Measurements from ENCODE around the gene AHCYL1.

The AHCYL1 gene

DNA sequence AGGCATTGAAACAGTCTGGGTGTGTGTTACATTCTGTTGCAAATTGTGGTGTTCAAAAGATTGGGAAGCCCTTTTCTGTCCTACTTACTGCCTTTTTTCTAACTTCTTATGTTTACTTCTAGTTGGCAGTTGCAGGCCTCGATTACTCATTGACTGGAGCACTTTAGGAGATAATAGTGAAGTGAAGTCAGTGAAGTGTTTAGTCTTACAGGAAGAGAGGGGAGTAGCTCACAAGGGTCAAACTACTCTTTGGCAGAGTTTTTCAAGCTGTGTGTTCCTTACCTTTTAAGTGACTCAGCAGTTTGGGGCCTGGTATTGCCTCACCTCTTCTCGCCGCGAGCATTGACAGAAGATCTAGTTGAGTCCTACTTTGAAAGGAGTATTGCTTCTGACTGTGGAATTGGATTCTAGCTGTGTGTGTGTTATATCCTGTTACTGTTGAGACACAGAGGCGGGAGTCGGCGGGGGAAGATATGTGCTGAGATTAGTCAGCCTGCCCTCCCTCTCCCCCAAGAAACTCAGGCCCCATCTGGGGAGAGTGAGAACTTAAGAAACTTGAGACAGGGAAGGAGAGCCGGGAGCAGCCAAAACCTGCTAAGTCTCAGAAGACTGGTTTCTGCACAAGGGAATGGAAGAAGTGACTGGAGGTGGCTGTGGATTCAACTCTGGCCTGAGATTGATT, 19.3 kb downstream of the AHCYL1 start:
- peak overlapping the region; percentile 3 to 4 for H3K4me3 ChIP-seq (replicated peaks in 1 of 2; ENCODE audit: low read depth in 2 of 2, low read length in 2 of 2)
- peak; percentile 98 for DNase-seq (ENCODE audit: low read depth in 2 of 2)
- TF ChIP-seq, protein P1, sequence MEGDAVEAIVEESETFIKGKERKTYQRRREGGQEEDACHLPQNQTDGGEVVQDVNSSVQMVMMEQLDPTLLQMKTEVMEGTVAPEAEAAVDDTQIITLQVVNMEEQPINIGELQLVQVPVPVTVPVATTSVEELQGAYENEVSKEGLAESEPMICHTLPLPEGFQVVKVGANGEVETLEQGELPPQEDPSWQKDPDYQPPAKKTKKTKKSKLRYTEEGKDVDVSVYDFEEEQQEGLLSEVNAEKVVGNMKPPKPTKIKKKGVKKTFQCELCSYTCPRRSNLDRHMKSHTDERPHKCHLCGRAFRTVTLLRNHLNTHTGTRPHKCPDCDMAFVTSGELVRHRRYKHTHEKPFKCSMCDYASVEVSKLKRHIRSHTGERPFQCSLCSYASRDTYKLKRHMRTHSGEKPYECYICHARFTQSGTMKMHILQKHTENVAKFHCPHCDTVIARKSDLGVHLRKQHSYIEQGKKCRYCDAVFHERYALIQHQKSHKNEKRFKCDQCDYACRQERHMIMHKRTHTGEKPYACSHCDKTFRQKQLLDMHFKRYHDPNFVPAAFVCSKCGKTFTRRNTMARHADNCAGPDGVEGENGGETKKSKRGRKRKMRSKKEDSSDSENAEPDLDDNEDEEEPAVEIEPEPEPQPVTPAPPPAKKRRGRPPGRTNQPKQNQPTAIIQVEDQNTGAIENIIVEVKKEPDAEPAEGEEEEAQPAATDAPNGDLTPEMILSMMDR (IDR thresholded peaks at IDR 0.05; ENCODE audit: low read depth, low read length), result no peak

- H3K4me3 ChIP-seq (replicated peaks in 1 of 2; ENCODE audit: low read depth in 2 of 2, low read length in 2 of 2), result peak overlapping the region in 1 of 2 donors; percentile 27
- DNase-seq (ENCODE audit: low read depth in 2 of 2), result no peak
- TF ChIP-seq, protein P1 (IDR thresholded peaks at IDR 0.05; ENCODE audit: low read depth, low read length), result no peak
Observed at GRCh38 chr1:110004583-110004982, 20.0 kb downstream of the AHCYL1 start.

DNA sequence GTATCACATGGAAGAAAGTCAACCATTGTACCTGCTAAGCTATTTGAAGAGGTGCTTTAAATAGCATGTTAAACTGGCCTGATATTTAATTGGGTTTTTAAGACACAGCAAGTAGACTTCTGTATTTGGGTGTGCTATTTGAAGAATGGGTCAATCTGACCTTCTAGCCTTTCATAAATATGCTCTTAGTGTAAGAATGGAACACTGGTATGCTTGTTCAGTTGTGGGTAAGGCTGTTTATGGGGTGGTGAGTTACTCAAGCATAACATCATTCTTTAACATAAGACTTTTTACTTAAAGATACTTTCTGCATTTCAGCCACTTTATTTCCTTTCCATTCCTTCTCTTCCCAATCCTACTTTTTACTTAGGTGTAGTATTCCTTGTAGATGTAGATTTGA, 21.4 kb downstream of the AHCYL1 start:
- peak in 1 of 2 donors; percentile 38 for DNase-seq (ENCODE audit: low read depth in 2 of 2)

DNA sequence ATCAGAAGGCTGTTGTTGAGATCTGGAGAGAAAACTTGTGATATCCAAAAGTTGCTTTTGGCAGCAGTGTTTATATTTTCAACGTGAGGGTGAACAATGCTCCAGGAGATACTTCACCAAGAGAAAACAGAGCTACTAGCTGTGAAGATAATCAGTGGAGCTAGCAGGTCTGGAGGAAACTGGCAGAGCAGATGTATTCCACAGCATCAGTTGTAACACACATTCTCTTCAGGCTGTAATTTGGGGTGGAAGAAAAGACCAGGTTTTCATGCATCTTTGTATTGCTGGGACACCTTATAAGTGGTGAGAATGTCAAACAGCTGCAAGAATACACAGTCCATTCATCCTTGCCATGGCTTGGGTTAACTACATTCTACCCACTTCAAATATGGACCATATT, 22.0 kb downstream of the AHCYL1 start:
- no peak overlapping the region for H3K4me3 ChIP-seq (replicated peaks in 1 of 2; ENCODE audit: low read depth in 2 of 2, low read length in 2 of 2)
- TF ChIP-seq, protein P1 (IDR thresholded peaks at IDR 0.05; ENCODE audit: low read depth, low read length), result no peak
- DNase-seq (ENCODE audit: low read depth in 2 of 2), result no peak

More for the DNA sequence above, 21.4 kb downstream of the AHCYL1 start:
- TF ChIP-seq, protein P1 (IDR thresholded peaks at IDR 0.05; ENCODE audit: low read depth, low read length), result no peak
- H3K4me3 ChIP-seq (replicated peaks in 1 of 2; ENCODE audit: low read depth in 2 of 2, low read length in 2 of 2), result no peak overlapping the region

GRCh38 chr1:110007046-110007830, 22.7 kb downstream of the AHCYL1 start:
- TF ChIP-seq, protein P1 (IDR thresholded peaks at IDR 0.05; ENCODE audit: low read depth, low read length), result no peak
- H3K4me3 ChIP-seq (replicated peaks in 1 of 2; ENCODE audit: low read depth in 2 of 2, low read length in 2 of 2), result no peak overlapping the region
- DNase-seq (ENCODE audit: low read depth in 2 of 2), result no peak

GRCh38 chr1:110008971-110009565, 24.5 kb downstream of the AHCYL1 start:
- no peak overlapping the region for H3K4me3 ChIP-seq (replicated peaks in 1 of 2; ENCODE audit: low read depth in 2 of 2, low read length in 2 of 2)
- no peak for DNase-seq (ENCODE audit: low read depth in 2 of 2)
- TF ChIP-seq, protein P1 (IDR thresholded peaks at IDR 0.05; ENCODE audit: low read depth, low read length), result no peak

All from cardiac fibroblast (primary cell).